Liver (tissue), 9 donors: ENCODE results near the gene HSPA1B. TPM values are rescaled to one million over a fixed set of nuclear protein-coding genes. Genes with fewer than 3 reads are reported as not detected.
A peak's percentile ranks its signal among the peaks of the same experiment; 100 is the strongest.
"Not testable (repeated sequence)": the region's sequence is repeated elsewhere in the genome, so short reads cannot be mapped to it uniquely, and the experiment has no call there.

Experiments
- DNase-seq: peaks from one replicate; pipeline ENCODE4 v3.0.0-alpha.2; 2017; ENCODE audit warnings: low spot score
- H3K27ac ChIP-seq, 2 donors: one replicate each; pipeline ENCODE4 v1.7.0; 2013; ENCODE audit warnings: inconsistent platforms in 2 of 2, low read length in 2 of 2, control low read depth in 1 of 2, low read depth in 1 of 2, mild to moderate bottlenecking in 1 of 2
- H3K27me3 ChIP-seq, 4 donors: one replicate each; pipeline versions ENCODE4 v1.6.1 to v1.7.0; 2013; ENCODE audit warnings: low read length in 3 of 4, inconsistent platforms in 1 of 4, mild to moderate bottlenecking in 1 of 4, moderate library complexity in 1 of 4; ENCODE audit not compliant: control insufficient read depth in 4 of 4, insufficient read depth in 4 of 4
- H3K36me3 ChIP-seq, 4 donors: one replicate each; pipeline versions ENCODE4 v1.6.1 to v1.7.0; 2013; ENCODE audit warnings: low read length in 3 of 4, mild to moderate bottlenecking in 3 of 4, low read depth in 1 of 4, moderate library complexity in 1 of 4; ENCODE audit not compliant: control insufficient read depth in 4 of 4, insufficient read depth in 3 of 4
- H3K4me1 ChIP-seq, 4 donors: one replicate each; pipeline versions ENCODE4 v1.6.1 to v1.7.0; 2013; ENCODE audit warnings: low read length in 3 of 4, mild to moderate bottlenecking in 3 of 4, moderate library complexity in 1 of 4; ENCODE audit not compliant: control insufficient read depth in 4 of 4, insufficient read depth in 4 of 4
- H3K4me3 ChIP-seq, 3 donors: one replicate each; pipeline versions ENCODE4 v1.6.1 to v1.7.0; 2013; ENCODE audit warnings: low read length in 3 of 3, control low read depth in 1 of 3, low read depth in 1 of 3, mild to moderate bottlenecking in 1 of 3
- H3K9ac ChIP-seq, 2 donors: one replicate each; pipeline ENCODE4 v1.7.0; 2013; ENCODE audit warnings: low read length in 2 of 2, mild to moderate bottlenecking in 2 of 2, moderate library complexity in 2 of 2, control low read depth in 1 of 2, low read depth in 1 of 2
- H3K9me3 ChIP-seq, 4 donors: one replicate each; pipeline versions ENCODE4 v1.6.1 to v1.7.0; 2013; ENCODE audit warnings: low read length in 3 of 4; ENCODE audit not compliant: control insufficient read depth in 4 of 4
- CTCF ChIP-seq: fragments of 150-350 bp; IDR thresholded peaks from 2 replicates; pipeline ENCODE4 v1.5.1; 2017; ENCODE audit warnings: improper control_type of control experiment, low read depth, low read length; ENCODE audit not compliant: missing input control
- FOXA1 ChIP-seq: IDR thresholded peaks from 2 replicates; pipeline ENCODE4 v1.6.1; 2016; ENCODE audit warnings: antibody characterized with exemption
- HNF4A ChIP-seq, 2 donors: conservative IDR thresholded peaks; 2 replicates each; pipeline ENCODE4 v1.6.1; 2016; ENCODE audit warnings: antibody characterized with exemption in 2 of 2, mild to moderate bottlenecking in 2 of 2
- HNF4G ChIP-seq: IDR thresholded peaks from 2 replicates; pipeline ENCODE4 v1.6.1; 2016; ENCODE audit warnings: antibody characterized with exemption
- REST ChIP-seq: IDR thresholded peaks from 2 replicates; pipeline ENCODE4 v1.6.1; 2016; ENCODE audit warnings: antibody characterized with exemption, mild to moderate bottlenecking
- RXRA ChIP-seq, 2 donors: IDR thresholded peaks; 2 replicates each; pipeline ENCODE4 v1.6.1; 2017 to 2018; ENCODE audit warnings: antibody characterized with exemption in 2 of 2, mild to moderate bottlenecking in 1 of 2
- SP1 ChIP-seq: IDR thresholded peaks from 2 replicates; pipeline ENCODE4 v1.6.1; 2018; ENCODE audit warnings: antibody characterized with exemption, mild to moderate bottlenecking
- TAF1 ChIP-seq: conservative IDR thresholded peaks from 2 replicates; pipeline ENCODE4 v1.6.1; 2016; ENCODE audit warnings: antibody characterized with exemption, mild to moderate bottlenecking
- ZBTB33 ChIP-seq: IDR thresholded peaks from 2 replicates; pipeline ENCODE4 v1.6.1; 2016; ENCODE audit warnings: antibody characterized with exemption
- WGBS: extraction: QIAGEN DNeasy Blood & Tissue Kit; methylation state at CpG from one replicate; pipeline ENCODE4 v1.1.7; 2013; 5-methylcytosine and 5-hydroxymethylcytosine counted together
- polyA plus RNA-seq, 2 donors: library from polyadenylated mRNA; stranded (reverse) in 1 of 2; unstranded in 1 of 2; fragments of 200-250 nt in 1 of 2; fragments of >200 nt in 1 of 2; fragmentation: Nextera tagmentation in 1 of 2; extraction: Ambion mirVana in 1 of 2; gene quantifications; one replicate each; pipeline versions ENCODE4 v1.2.1 to v1.2.3, GENCODE V29; 2013 to 2015
- total RNA-seq, 2 donors: library from RNA; depleted of rRNA; stranded (reverse); fragments of >200 nt; gene quantifications; one replicate each; pipeline ENCODE4 v1.2.3, GENCODE V29; 2014
- donor health status: healthy.
- donor health status: healthy.
- donor health status: healthy.
- donor health status: healthy.
- donor health status: healthy.

HSPA1B gene
- total and polyA plus RNA-seq, 4 donors: 9.5 to 165 (median 43.9) TPM

DNA sequence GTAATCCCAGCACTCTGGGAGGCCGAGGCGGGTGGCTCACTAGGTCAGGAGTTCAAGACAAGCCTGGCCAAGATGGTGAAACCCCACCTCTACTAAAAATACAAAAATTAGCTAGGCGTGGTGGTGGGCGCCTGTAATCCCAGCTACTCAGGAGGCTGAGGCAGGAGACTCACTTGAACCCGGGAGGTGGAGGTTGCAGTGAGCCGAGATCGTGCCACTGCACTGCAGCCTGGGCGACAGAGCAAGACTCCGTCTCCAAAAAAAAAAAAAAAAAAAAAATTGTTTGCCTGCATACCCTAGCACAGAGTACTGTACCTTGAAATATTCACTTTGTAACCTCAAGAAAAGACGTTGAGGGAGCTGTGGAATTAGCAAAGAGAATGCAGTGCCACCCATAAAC lies 7.1 kb upstream of the HSPA1B start:
- H3K27ac ChIP-seq, H3K9me3 ChIP-seq, H3K4me3 ChIP-seq, H3K27me3 ChIP-seq, H3K36me3 ChIP-seq, H3K9ac ChIP-seq, DNase-seq: not testable (repeated sequence)
- H3K4me1 ChIP-seq: peaks cover 9 to 23% (median 15%) of the 10 kb centered on the region in 4 donors
- 89% methylated on average over 10 of the region's 10 CpGs for WGBS

GRCh38 chr6:31821301-31822035 lies 6.1 kb upstream of the HSPA1B start:
- peak overlapping the region; percentile 52 to 83 for H3K9ac ChIP-seq
- H3K9me3 ChIP-seq: no peaks in the 10 kb centered on the region
- no peak for TF ChIP-seq HNF4G
- TF ChIP-seq REST: peak; percentile 1
- peak overlapping the region; percentile 43 to 61 (median 53) for H3K4me3 ChIP-seq
- 16% methylated on average over 39 of the region's 39 CpGs for WGBS
- DNase-seq: peak; percentile 87
- H3K36me3 ChIP-seq: no peaks in the 10 kb centered on the region
- H3K4me1 ChIP-seq: peaks cover 9 to 23% (median 16%) of the 10 kb centered on the region in 4 donors
- H3K27me3 ChIP-seq: no peaks in the 10 kb centered on the region
- H3K27ac ChIP-seq: peak overlapping the region; percentile 98 to 99

- H3K9ac ChIP-seq: peak overlapping the region; percentile 87 to 100
- H3K4me1 ChIP-seq: peaks cover 9 to 25% (median 17%) of the 10 kb centered on the region in 4 donors
- H3K36me3 ChIP-seq: no peaks in the 10 kb centered on the region
- H3K27me3 ChIP-seq: no peaks in the 10 kb centered on the region
- peak overlapping the region; percentile 43 to 69 (median 64) for H3K4me3 ChIP-seq
- no peaks in the 10 kb centered on the region for H3K9me3 ChIP-seq
- peak; percentile 87 for DNase-seq
- under 1% methylated on average over 25 of the region's 25 CpGs for WGBS
- H3K27ac ChIP-seq: peak overlapping the region; percentile 98 to 99
- TF ChIP-seq SP1: peak; percentile 53
- no peak for TF ChIP-seq HNF4G
- peak; percentile 49 to 62 for TF ChIP-seq RXRA (IDR thresholded peaks at IDR 0.05)
- peak; percentile 58 for TF ChIP-seq TAF1
- TF ChIP-seq REST: peak; percentile 44
- TF ChIP-seq FOXA1: no peak
- TF ChIP-seq HNF4A (conservative IDR thresholded peaks at IDR 0.05): peak; percentile 21 to 31
- no peak for TF ChIP-seq ZBTB33
- no peak for TF ChIP-seq CTCF
Measured at GRCh38 chr6:31822036-31822821, 5.3 kb upstream of the HSPA1B start.
